GM18907 (cell line): ENCODE measurements around the gene PDK2.

ENCODE experiments used
- ATAC-seq: cut with Tn5 transposase; IDR thresholded peaks from one replicate; pipeline ENCODE4 v1.9.1; 2021; ENCODE audit warnings: mild to moderate bottlenecking, moderate library complexity; ENCODE audit not compliant: unreplicated experiment

PDK2 gene

GRCh38 chr17:50078430-50078829, 16.7 kb upstream of the PDK2 start:
- no peak for ATAC-seq

GRCh38 chr17:50079334-50080095, 15.6 kb upstream of the PDK2 start:
- no peak for ATAC-seq

GRCh38 chr17:50080096-50080480, 15.1 kb upstream of the PDK2 start:
- no peak for ATAC-seq

GRCh38 chr17:50080827-50081226, 14.3 kb upstream of the PDK2 start:
- ATAC-seq = no peak

GRCh38 chr17:50081757-50082156, 13.4 kb upstream of the PDK2 start:
- no peak for ATAC-seq

GRCh38 chr17:50087246-50087911, 7.8 kb upstream of the PDK2 start:
- peak; percentile 72 for ATAC-seq

- no peak for ATAC-seq
Observed at GRCh38 chr17:50087912-50088405, 7.2 kb upstream of the PDK2 start.

- no peak for ATAC-seq
Observed at GRCh38 chr17:50088952-50089825, 6.0 kb upstream of the PDK2 start.

GRCh38 chr17:50090071-50090470, 5.1 kb upstream of the PDK2 start:
- ATAC-seq = no peak

- ATAC-seq = no peak
Observed at GRCh38 chr17:50090971-50091917, 3.9 kb upstream of the PDK2 start.

- ATAC-seq = no peak
Observed at GRCh38 chr17:50091918-50092285, 3.2 kb upstream of the PDK2 start.

- no peak for ATAC-seq
Observed at GRCh38 chr17:50093246-50093645, 1.9 kb upstream of the PDK2 start.

- ATAC-seq = no peak
Observed at GRCh38 chr17:50093807-50094206, 1.3 kb upstream of the PDK2 start.

GRCh38 chr17:50094243-50094752, 853 bp upstream of the PDK2 start:
- peak; percentile 39 for ATAC-seq

GRCh38 chr17:50095626-50096037, 481 bp downstream of the PDK2 start:
- no peak for ATAC-seq

GRCh38 chr17:50096092-50096491, 941 bp downstream of the PDK2 start:
- ATAC-seq = no peak

- no peak for ATAC-seq
Observed at GRCh38 chr17:50096758-50097157, 1.6 kb downstream of the PDK2 start.

GRCh38 chr17:50097455-50097854, 2.3 kb downstream of the PDK2 start:
- no peak for ATAC-seq

GRCh38 chr17:50097926-50098325, 2.8 kb downstream of the PDK2 start:
- no peak for ATAC-seq

- ATAC-seq = no peak
Observed at GRCh38 chr17:50098583-50098982, 3.4 kb downstream of the PDK2 start.
